ENCODE data around the gene SLAMF6. TPM values are rescaled to one million over a fixed set of nuclear protein-coding genes. Genes with fewer than 3 reads are reported as not detected.
"Not testable (repeated sequence)": the region's sequence is repeated elsewhere in the genome, so short reads cannot be mapped to it uniquely, and the experiment has no call there.

SLAMF6 gene
- total and polyA plus RNA-seq, 5 donors from 2014 or later: 60.0 to 163 (median 127) TPM

DNA sequence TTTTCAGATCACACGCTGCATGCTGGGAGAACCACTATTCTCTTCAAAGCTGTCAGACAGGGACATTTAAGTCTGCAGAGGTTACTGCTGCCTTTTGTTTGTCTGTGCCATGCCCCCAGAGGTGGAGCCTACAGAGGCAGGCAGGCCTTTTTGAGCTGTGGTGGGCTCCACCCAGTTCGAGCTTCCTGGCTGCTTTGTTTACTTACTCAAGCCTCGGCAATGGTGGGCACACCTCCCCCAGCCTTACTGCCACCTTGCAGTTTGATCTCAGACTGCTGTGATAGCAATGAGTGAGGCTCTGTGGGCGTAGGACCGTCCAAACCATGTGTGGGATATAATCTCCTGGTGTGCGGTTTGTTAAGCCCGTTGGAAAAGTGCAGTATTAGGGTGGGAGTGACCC is 42.3 kb downstream of the SLAMF6 start:
- H3K36me3 Mint-ChIP-seq: peaks cover 19% of the 10 kb centered on the region
- not testable (repeated sequence) for H3K4me3 ChIP-seq (ENCODE audit: low read depth, low read length); H3K9me3 ChIP-seq (ENCODE audit: control insufficient read depth in 2 of 2, low read length in 2 of 2); H3K36me3 ChIP-seq (ENCODE audit: control insufficient read depth, insufficient read depth, low read length); ATAC-seq (ENCODE audit: low read depth in 2 of 2); H3K27me3 ChIP-seq (ENCODE audit: control insufficient read depth, insufficient read depth, low read length); H3K27me3 Mint-ChIP-seq
- Histone ChIP-seq H3K4me1 (ENCODE audit: control insufficient read depth, insufficient read depth, low read length, poor library complexity, severe bottlenecking) (peaks cover 19% of the 10 kb centered on the region), H3K27ac (ENCODE audit: insufficient read depth, low read length, poor library complexity, severe bottlenecking) (peak overlapping the region; percentile 5)
- peak in 2 of 3 donors; percentile 48 to 53 for DNase-seq
- peak overlapping the region in 2 of 3 donors; percentile 15 to 86 for H3K27ac Mint-ChIP-seq
- H3K4me1 Mint-ChIP-seq: peaks cover 24 to 54% (median 26%) of the 10 kb centered on the region in 4 donors
- peak overlapping the region in 3 of 4 donors; percentile 0 to 29 (median 22) for H3K4me3 Mint-ChIP-seq
- H3K9me3 Mint-ChIP-seq: peaks cover 0 to 11% (median 4%) of the 10 kb centered on the region in 7 donors

DNA sequence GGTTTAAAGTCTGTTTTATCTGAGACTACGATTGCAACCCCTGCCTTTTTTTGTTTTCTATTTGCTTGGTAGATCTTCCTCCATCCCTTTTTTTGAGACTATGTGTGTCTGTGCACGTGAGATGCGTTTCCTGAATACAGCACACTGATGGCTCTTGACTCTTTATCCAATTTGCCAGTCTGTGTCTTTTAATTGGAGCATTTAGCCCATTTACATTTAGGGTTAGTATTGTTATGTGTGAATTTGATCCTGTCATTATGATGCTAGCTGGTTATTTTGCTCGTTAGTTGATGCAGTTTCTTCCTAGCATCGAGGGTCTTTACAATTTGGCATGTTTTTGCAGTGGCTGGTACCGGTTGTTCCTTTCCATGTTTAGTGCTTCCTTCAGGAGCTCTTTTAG is 44.0 kb downstream of the SLAMF6 start:
- Mint-ChIP-seq H3K4me1 (peaks cover 20 to 48% (median 26%) of the 10 kb centered on the region in 4 donors), H3K4me3 (peak overlapping the region in 1 of 4 donors; percentile 60), H3K36me3 (peaks cover 12% of the 10 kb centered on the region), H3K9me3 (peaks cover 0 to 11% (median 4%) of the 10 kb centered on the region in 7 donors)
- H3K27me3 ChIP-seq (ENCODE audit: control insufficient read depth, insufficient read depth, low read length); H3K27ac Mint-ChIP-seq; H3K27me3 Mint-ChIP-seq; H3K27ac ChIP-seq (ENCODE audit: insufficient read depth, low read length, poor library complexity, severe bottlenecking); H3K9me3 ChIP-seq (ENCODE audit: control insufficient read depth in 2 of 2, low read length in 2 of 2); H3K36me3 ChIP-seq (ENCODE audit: control insufficient read depth, insufficient read depth, low read length); H3K4me3 ChIP-seq (ENCODE audit: low read depth, low read length); DNase-seq; ATAC-seq (ENCODE audit: low read depth in 2 of 2): not testable (repeated sequence)
- peaks cover 19% of the 10 kb centered on the region for H3K4me1 ChIP-seq (ENCODE audit: control insufficient read depth, insufficient read depth, low read length, poor library complexity, severe bottlenecking)

DNA sequence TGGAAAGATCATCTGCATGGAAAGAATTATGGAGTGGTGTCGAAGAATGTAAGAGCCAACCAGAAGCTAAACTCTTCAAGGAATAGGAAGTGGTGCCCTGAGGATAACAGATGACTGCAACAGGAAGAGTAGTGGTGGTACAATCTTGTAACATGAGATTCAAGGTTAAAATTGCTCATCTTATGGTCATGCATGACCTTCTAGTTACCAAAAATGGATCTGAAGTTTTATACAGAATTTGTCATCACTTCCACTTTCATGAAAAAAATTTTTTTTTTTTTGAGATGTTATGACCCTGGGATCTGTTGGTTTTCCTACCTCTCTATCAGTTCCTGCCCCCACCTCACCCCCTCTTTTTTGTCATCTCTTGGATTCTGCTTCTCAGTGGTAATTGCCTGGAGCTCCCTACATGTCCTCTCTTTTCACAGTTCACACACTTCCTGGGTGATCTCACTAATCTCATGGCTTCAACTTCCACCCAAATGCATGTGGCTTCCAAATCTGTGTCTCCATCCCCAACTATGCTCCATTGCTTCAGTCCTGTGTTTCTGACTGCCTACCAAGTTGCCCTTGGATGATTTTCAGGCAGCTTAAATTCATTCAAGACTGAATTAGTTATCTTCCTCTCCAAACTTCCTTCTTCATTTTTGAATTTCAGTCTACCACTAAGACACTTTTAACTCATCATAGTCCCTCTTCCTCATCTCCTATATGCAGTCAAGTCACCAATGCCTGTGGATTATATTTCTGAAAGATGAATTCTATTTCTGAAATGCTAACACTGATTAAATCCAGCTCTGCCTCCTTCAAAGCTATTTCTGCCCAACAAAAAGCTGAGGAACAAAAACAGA is 48.4 kb downstream of the SLAMF6 start:
- ATAC-seq (ENCODE audit: low read depth in 2 of 2) (no peak), DNase-seq (no peak)
- peaks cover 0 to 11% (median 2%) of the 10 kb centered on the region in 7 donors for H3K9me3 Mint-ChIP-seq
- H3K36me3 Mint-ChIP-seq: peaks cover 10% of the 10 kb centered on the region
- peaks cover 0 to 8% (median 3%) of the 10 kb centered on the region in 4 donors for H3K4me1 Mint-ChIP-seq
- Histone ChIP-seq H3K4me3 (ENCODE audit: low read depth, low read length) (no peak overlapping the region), H3K36me3 (ENCODE audit: control insufficient read depth, insufficient read depth, low read length) (no peaks in the 10 kb centered on the region), H3K27me3 (ENCODE audit: control insufficient read depth, insufficient read depth, low read length) (no peaks in the 10 kb centered on the region), H3K27ac (ENCODE audit: insufficient read depth, low read length, poor library complexity, severe bottlenecking) (no peak overlapping the region), H3K4me1 (ENCODE audit: control insufficient read depth, insufficient read depth, low read length, poor library complexity, severe bottlenecking) (peaks cover 10% of the 10 kb centered on the region), H3K9me3 (ENCODE audit: control insufficient read depth in 2 of 2, low read length in 2 of 2) (no peaks in the 10 kb centered on the region)
- H3K4me3 Mint-ChIP-seq: no peak overlapping the region
- H3K27me3 Mint-ChIP-seq: no peaks in the 10 kb centered on the region
- no peak overlapping the region for H3K27ac Mint-ChIP-seq

DNA sequence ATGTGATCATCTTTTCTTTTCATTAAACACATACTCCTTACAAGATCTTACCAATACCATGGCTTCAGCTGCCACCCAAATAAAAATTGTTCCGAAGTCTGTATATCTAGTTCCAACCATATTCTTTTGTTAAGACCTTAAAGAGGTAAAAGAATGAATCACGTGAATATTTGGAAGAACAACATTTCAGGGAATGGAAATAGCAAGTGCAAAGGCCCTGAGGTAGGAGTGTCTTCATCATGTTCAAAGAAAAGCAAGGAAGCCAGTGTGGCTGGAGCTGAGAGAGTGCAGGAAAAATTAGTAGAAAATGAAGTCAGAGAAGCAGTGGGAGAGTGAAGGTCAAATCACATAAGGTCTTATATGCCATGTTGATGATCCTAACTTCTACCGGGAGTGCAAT is 50.9 kb downstream of the SLAMF6 start:
- Mint-ChIP-seq H3K4me3 (no peak overlapping the region), H3K36me3 (no peaks in the 10 kb centered on the region), H3K27ac (no peak overlapping the region), H3K4me1 (peaks cover 0 to 7% (median 2%) of the 10 kb centered on the region in 4 donors), H3K9me3 (no peaks in the 10 kb centered on the region), H3K27me3 (no peaks in the 10 kb centered on the region)
- DNase-seq: no peak
- H3K9me3 ChIP-seq (ENCODE audit: control insufficient read depth in 2 of 2, low read length in 2 of 2): no peaks in the 10 kb centered on the region
- H3K4me3 ChIP-seq (ENCODE audit: low read depth, low read length): no peak overlapping the region
- no peaks in the 10 kb centered on the region for H3K27me3 ChIP-seq (ENCODE audit: control insufficient read depth, insufficient read depth, low read length)
- peaks cover 10% of the 10 kb centered on the region for H3K4me1 ChIP-seq (ENCODE audit: control insufficient read depth, insufficient read depth, low read length, poor library complexity, severe bottlenecking)
- no peak for ATAC-seq (ENCODE audit: low read depth in 2 of 2)
- H3K27ac ChIP-seq (ENCODE audit: insufficient read depth, low read length, poor library complexity, severe bottlenecking): no peak overlapping the region
- H3K36me3 ChIP-seq (ENCODE audit: control insufficient read depth, insufficient read depth, low read length): no peaks in the 10 kb centered on the region

DNA sequence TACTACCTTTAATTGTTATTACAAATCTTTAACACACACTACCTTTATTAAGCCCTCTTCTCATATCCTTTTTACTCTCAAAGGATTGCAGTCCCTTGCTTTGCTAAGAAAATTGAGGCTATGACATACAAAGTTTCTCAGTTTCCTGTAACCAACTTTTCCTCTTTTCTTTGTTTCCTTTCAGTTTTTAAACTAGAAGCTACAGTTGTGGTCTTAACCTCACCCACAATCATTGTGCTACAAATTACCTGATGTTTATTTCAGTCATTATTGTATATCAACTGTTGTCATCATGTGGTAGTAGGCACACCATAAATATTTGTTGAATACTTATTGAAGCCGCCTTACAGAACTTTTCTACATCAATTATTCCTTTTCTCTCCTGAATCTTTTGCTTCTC is 51.8 kb downstream of the SLAMF6 start:
- Histone ChIP-seq H3K27me3 (ENCODE audit: control insufficient read depth, insufficient read depth, low read length) (no peaks in the 10 kb centered on the region), H3K4me3 (ENCODE audit: low read depth, low read length) (peak overlapping the region; percentile 6), H3K27ac (ENCODE audit: insufficient read depth, low read length, poor library complexity, severe bottlenecking) (no peak overlapping the region), H3K4me1 (ENCODE audit: control insufficient read depth, insufficient read depth, low read length, poor library complexity, severe bottlenecking) (peaks cover 10% of the 10 kb centered on the region), H3K36me3 (ENCODE audit: control insufficient read depth, insufficient read depth, low read length) (no peaks in the 10 kb centered on the region), H3K9me3 (ENCODE audit: control insufficient read depth in 2 of 2, low read length in 2 of 2) (no peaks in the 10 kb centered on the region)
- Mint-ChIP-seq H3K36me3 (no peaks in the 10 kb centered on the region), H3K27ac (no peak overlapping the region), H3K4me1 (peaks cover 0 to 8% (median 7%) of the 10 kb centered on the region in 4 donors), H3K4me3 (no peak overlapping the region), H3K9me3 (no peaks in the 10 kb centered on the region), H3K27me3 (no peaks in the 10 kb centered on the region)
- DNase-seq (peak in 2 of 3 donors; percentile 18 to 56), ATAC-seq (ENCODE audit: low read depth in 2 of 2) (no peak)

DNA sequence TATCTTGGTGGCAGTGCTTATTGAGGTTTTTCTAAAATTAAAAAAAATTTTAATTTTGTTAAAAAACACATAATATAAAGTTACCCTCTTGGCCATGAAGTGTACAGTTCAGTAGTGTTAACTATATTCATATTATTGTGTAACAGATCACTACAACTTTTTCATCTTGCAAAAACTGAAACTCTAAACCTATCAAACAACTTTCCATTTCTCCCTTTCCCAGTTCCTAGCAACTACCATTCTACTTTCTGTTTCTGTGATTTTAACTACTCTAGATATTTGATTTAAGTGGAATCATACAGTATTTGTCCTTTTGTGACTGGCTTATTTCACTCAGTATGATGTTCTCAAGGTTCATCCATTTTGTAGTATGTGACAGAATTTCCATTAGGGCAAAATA is 55.5 kb downstream of the SLAMF6 start:
- no peak overlapping the region for H3K4me3 ChIP-seq (ENCODE audit: low read depth, low read length)
- no peak for ATAC-seq (ENCODE audit: low read depth in 2 of 2)
- DNase-seq: no peak
- Mint-ChIP-seq H3K36me3 (peaks cover 4% of the 10 kb centered on the region), H3K4me1 (peaks cover 10 to 30% (median 14%) of the 10 kb centered on the region in 4 donors), H3K27me3 (no peaks in the 10 kb centered on the region), H3K27ac (no peak overlapping the region), H3K4me3 (no peak overlapping the region), H3K9me3 (peaks cover 0 to 3% (median 0%) of the 10 kb centered on the region in 7 donors)
- peaks cover 10% of the 10 kb centered on the region for H3K4me1 ChIP-seq (ENCODE audit: control insufficient read depth, insufficient read depth, low read length, poor library complexity, severe bottlenecking)
- no peaks in the 10 kb centered on the region for H3K27me3 ChIP-seq (ENCODE audit: control insufficient read depth, insufficient read depth, low read length)
- no peak overlapping the region for H3K27ac ChIP-seq (ENCODE audit: insufficient read depth, low read length, poor library complexity, severe bottlenecking)
- no peaks in the 10 kb centered on the region for H3K9me3 ChIP-seq (ENCODE audit: control insufficient read depth in 2 of 2, low read length in 2 of 2)
- no peaks in the 10 kb centered on the region for H3K36me3 ChIP-seq (ENCODE audit: control insufficient read depth, insufficient read depth, low read length)

DNA sequence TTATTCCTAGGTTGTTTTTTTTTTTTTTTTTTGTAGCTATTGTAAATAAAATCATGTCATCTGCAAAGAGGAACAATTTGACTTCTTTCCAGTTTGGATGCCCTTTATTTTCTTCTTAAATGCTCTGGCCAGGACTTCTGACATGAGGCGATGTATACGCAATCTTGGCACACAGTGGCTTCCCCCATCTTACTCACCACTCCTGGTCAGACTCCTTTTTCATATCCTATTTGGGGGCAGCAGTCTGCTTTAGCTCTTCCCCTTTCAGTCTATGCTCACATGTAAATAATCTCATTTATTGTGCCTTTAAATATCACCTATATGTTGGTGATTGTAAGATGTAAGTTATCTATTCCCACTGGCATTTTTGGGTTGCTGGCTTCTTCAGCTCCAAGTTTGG is 56.1 kb downstream of the SLAMF6 start:
- no peak for ATAC-seq (ENCODE audit: low read depth in 2 of 2)
- no peaks in the 10 kb centered on the region for H3K27me3 ChIP-seq (ENCODE audit: control insufficient read depth, insufficient read depth, low read length)
- no peak for DNase-seq
- peaks cover 10 to 30% (median 14%) of the 10 kb centered on the region in 4 donors for H3K4me1 Mint-ChIP-seq
- no peak overlapping the region for H3K27ac ChIP-seq (ENCODE audit: insufficient read depth, low read length, poor library complexity, severe bottlenecking)
- no peaks in the 10 kb centered on the region for H3K9me3 ChIP-seq (ENCODE audit: control insufficient read depth in 2 of 2, low read length in 2 of 2)
- peaks cover 0 to 3% (median 0%) of the 10 kb centered on the region in 7 donors for H3K9me3 Mint-ChIP-seq
- peaks cover 4% of the 10 kb centered on the region for H3K36me3 Mint-ChIP-seq
- no peak overlapping the region for H3K27ac Mint-ChIP-seq
- no peaks in the 10 kb centered on the region for H3K36me3 ChIP-seq (ENCODE audit: control insufficient read depth, insufficient read depth, low read length)
- peaks cover 10% of the 10 kb centered on the region for H3K4me1 ChIP-seq (ENCODE audit: control insufficient read depth, insufficient read depth, low read length, poor library complexity, severe bottlenecking)
- H3K4me3 Mint-ChIP-seq: no peak overlapping the region
- H3K27me3 Mint-ChIP-seq: no peaks in the 10 kb centered on the region
- H3K4me3 ChIP-seq (ENCODE audit: low read depth, low read length): no peak overlapping the region

DNA sequence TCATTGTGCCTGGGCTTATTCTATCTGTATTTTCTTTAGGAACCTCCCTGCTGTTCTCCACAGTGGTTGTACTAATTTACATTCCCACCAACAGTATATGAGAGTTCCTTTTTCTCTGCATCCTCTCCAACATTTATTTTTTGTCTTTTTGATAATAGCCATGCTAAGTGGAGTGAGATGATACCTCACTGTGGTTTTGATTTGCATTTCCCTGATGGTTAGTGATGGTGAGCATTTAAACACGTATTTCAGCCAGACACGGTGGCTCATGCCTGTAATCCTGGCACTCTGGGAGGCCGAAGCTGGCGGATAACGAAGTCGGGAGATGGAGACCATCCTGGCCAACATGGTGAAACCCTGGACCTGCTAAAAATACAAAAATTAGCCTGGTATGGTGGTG is 57.9 kb downstream of the SLAMF6 start:
- no peak overlapping the region for H3K4me3 ChIP-seq (ENCODE audit: low read depth, low read length)

More for the DNA sequence above, 57.9 kb downstream of the SLAMF6 start:
- H3K4me1 Mint-ChIP-seq: peaks cover 18 to 43% (median 27%) of the 10 kb centered on the region in 4 donors
- no peaks in the 10 kb centered on the region for H3K27me3 ChIP-seq (ENCODE audit: control insufficient read depth, insufficient read depth, low read length)
- H3K9me3 ChIP-seq (ENCODE audit: control insufficient read depth in 2 of 2, low read length in 2 of 2): no peaks in the 10 kb centered on the region
- H3K27ac ChIP-seq (ENCODE audit: insufficient read depth, low read length, poor library complexity, severe bottlenecking): no peak overlapping the region
- H3K4me1 ChIP-seq (ENCODE audit: control insufficient read depth, insufficient read depth, low read length, poor library complexity, severe bottlenecking): peaks cover 13% of the 10 kb centered on the region
- H3K9me3 Mint-ChIP-seq: peaks cover 0 to 3% (median 0%) of the 10 kb centered on the region in 7 donors
- no peak overlapping the region for H3K4me3 Mint-ChIP-seq
- peaks cover 4% of the 10 kb centered on the region for H3K36me3 Mint-ChIP-seq
- H3K27ac Mint-ChIP-seq: no peak overlapping the region
- no peak for ATAC-seq (ENCODE audit: low read depth in 2 of 2)
- no peak for DNase-seq
- no peaks in the 10 kb centered on the region for H3K27me3 Mint-ChIP-seq
- H3K36me3 ChIP-seq (ENCODE audit: control insufficient read depth, insufficient read depth, low read length): no peaks in the 10 kb centered on the region
